ENCODE results near the gene ARHGAP5. TPM values are rescaled to one million over a fixed set of nuclear protein-coding genes. Genes with fewer than 3 reads are reported as not detected.

ARHGAP5 gene
- total and polyA plus RNA-seq, 5 experiments from 2014 or later: 16.1 to 71.7 (median 32.1) TPM

Other genes with a start within 250 kb of the ARHGAP5 start
- gene RNU6-7, start 124.7 kb downstream of the ARHGAP5 start, total RNA-seq: not detected
- gene RNU6-7, start 124.7 kb downstream of the ARHGAP5 start, polyA plus RNA-seq: not detected
- not detected for gene RNU6-8, start 126.0 kb downstream of the ARHGAP5 start, total RNA-seq
- not detected for gene RNU6-8, start 126.0 kb downstream of the ARHGAP5 start, polyA plus RNA-seq

All from naive thymus-derived CD8-positive, alpha-beta T cell (primary cell).